Measurements from ENCODE around the gene HACD3. TPM values are rescaled to one million over a fixed set of nuclear protein-coding genes. Genes with fewer than 3 reads are reported as not detected.
A peak's percentile ranks its signal among the peaks of the same experiment; 100 is the strongest.

HACD3 gene
- 183 and 186 TPM in 2 replicates for total RNA-seq (2014; rRNA removed; shearing (Covaris generic))

DNA sequence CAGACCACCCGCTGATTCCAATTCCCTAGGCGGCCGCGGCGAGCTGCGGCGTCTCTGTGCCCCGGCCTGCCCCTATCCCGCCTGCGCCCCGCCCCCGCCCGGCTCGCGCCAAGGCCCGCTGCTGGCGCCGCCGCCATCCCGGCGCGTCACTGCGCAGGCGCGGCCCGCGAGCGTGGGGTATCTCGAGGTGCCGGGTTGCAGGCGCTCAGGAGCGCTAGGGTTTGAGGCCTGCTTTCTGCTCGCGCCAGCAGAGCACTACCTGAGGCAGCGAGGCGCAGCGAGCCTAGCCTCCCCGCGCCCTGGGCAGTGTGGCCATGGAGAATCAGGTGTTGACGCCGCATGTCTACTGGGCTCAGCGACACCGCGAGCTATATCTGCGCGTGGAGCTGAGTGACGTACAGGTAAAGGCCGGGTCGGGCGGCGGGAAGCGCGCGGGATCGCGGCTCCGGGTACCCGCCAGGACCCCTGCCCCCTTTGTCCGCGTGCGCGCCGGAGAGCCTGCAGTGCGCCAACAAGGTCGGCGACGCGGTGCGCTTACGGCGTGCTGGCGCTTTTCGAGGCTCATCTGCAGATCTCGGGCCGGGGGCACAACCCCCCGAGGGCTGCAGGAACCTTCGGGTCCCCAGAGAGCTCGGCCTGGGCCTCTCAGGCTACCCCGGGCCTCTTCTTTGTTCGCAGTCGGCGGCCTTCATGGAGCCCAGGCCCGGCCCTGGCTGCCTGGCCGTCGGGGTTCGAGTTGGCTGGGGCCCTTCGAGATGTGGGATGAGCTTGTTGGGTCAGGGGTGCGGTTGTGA is at the start of gene HACD3:
Gene HACD3 (plus strand): TSS at position 146 of the 794 bp plus-strand sequence. CDS start 169 bp downstream, at position 315.
- Histone ChIP-seq H3K9me3 (replicated peaks) (no peaks in the 10 kb centered on the region), H3K27me3 (no peaks in the 10 kb centered on the region), H3K4me3 (peak within 1 kb of the TSS; percentile 86), H3K4me1 (peaks cover 12% of the 10 kb centered on the region), H3K36me3 (peaks cover 2% of the 10 kb centered on the region; the same call in 1 of the 2 replicates), H3K27ac (peak within 1 kb of the TSS; percentile 79)
- DNase-seq: peak; percentile 92 to 93

GRCh38 chr15:65484876-65485275 is 45.4 kb upstream of the HACD3 start:
- no peaks in the 10 kb centered on the region for H3K27me3 ChIP-seq
- no peak for DNase-seq
- H3K4me1 ChIP-seq: no peaks in the 10 kb centered on the region
- no peaks in the 10 kb centered on the region for H3K9me3 ChIP-seq (replicated peaks)
- H3K4me3 ChIP-seq: no peak overlapping the region
- H3K36me3 ChIP-seq: peaks cover 57% of the 10 kb centered on the region
- no peak overlapping the region for H3K27ac ChIP-seq

GRCh38 chr15:65494076-65494475 is 36.2 kb upstream of the HACD3 start:
- DNase-seq: no peak
- Histone ChIP-seq H3K4me3 (no peak overlapping the region), H3K27me3 (no peaks in the 10 kb centered on the region), H3K27ac (no peak overlapping the region), H3K9me3 (replicated peaks) (no peaks in the 10 kb centered on the region), H3K4me1 (no peaks in the 10 kb centered on the region), H3K36me3 (peaks cover 65% of the 10 kb centered on the region)

DNA sequence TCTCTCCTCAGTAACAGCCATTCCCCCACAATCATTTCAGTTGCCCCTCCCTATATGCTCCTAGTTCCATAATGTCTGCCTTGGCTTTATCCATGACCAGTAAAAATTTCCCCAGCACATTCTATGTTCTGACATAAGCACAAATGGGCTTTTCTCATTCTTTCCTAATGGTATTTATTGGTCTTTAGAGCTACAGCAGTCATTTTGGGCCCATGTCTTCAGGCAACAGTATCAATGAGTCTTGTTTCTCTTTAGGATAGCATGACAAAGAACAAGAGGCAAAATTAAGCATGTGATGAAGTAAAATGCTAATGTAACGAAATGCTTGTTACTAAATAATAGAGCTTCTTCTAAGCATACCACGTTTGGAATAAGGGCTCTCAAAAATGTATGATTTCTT is 20.9 kb upstream of the HACD3 start:
- Histone ChIP-seq H3K4me1 (peaks cover 7% of the 10 kb centered on the region; the same call in 1 of the 2 replicates), H3K36me3 (peaks cover 69% of the 10 kb centered on the region), H3K27me3 (no peaks in the 10 kb centered on the region), H3K4me3 (no peak overlapping the region), H3K27ac (no peak overlapping the region), H3K9me3 (replicated peaks) (no peaks in the 10 kb centered on the region)
- no peak for DNase-seq

DNA sequence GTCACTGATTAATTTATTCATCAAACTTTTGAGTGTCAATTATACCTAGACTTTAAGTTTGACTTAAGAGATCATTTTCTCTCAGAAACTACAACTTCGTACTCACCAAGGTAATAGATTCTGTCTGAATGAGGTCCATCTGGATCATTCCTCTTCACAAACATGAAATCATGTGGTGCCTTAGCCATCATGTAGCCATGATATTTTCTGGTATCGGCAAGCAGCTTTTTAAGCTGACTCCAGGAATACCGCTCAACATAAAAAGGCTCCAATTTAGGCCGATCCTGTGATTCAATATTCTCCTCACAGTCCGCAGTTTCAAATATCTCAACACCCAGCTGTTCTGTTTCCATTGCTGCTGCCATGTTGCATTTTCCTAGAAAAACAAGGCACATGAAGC is 18.1 kb upstream of the HACD3 start:
- H3K4me3 ChIP-seq: no peak overlapping the region
- no peak for DNase-seq
- peaks cover 7% of the 10 kb centered on the region; the same call in 1 of the 2 replicates for H3K4me1 ChIP-seq
- peaks cover 44% of the 10 kb centered on the region for H3K36me3 ChIP-seq
- H3K9me3 ChIP-seq (replicated peaks): no peaks in the 10 kb centered on the region
- H3K27me3 ChIP-seq: no peaks in the 10 kb centered on the region
- no peak overlapping the region for H3K27ac ChIP-seq

GRCh38 chr15:65512807-65513416 is 17.4 kb upstream of the HACD3 start:
- Histone ChIP-seq H3K36me3 (peaks cover 41% of the 10 kb centered on the region), H3K4me3 (no peak overlapping the region), H3K27ac (no peak overlapping the region), H3K9me3 (replicated peaks) (no peaks in the 10 kb centered on the region), H3K4me1 (peaks cover 7% of the 10 kb centered on the region; the same call in 1 of the 2 replicates), H3K27me3 (no peaks in the 10 kb centered on the region)
- no peak for DNase-seq

DNA sequence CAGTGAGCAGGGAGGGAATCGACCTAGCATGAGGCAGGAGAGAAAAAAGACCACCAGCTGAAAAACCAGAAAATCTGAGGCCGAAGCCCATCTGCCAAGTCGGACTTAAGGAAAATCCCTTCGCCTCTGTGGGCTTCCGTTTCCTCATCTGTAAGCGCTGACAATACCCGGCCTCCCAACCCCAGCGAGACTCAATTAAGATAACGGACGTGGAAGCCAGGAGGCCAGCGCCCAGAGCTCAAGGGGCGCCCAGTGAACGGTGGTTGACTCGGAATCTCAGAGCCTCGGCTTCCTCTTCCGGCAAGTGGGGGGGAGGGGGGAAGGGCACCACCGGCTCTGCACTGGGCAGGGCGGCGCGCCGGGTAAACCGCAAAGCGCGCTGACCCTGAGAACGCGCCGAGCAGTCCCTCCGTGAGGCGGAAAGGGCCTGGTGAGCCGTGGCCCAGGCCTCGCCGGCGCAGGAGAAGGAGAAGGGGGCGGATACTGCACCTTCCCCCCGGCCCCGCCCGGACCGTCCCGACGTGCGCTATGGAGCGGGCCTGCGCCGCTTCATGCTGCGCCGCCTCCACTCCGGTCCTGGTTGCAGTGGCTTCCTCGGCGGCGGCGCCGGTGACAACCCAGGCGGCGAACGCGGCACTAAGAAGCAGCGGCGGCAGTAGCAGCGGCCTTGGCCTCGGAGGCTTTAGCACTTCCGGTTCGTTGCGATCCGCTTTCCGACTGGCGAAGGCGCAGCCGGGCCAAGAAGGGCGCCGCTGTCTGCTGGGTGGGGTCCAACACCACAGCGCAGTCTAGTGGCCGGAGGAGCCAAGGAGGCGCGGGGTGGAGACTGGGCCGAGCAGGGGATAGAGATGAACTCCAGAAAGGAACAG is 13.0 kb upstream of the HACD3 start, which contains the start of gene DPP8:
Gene DPP8 (minus strand): TSS at position 693 of the 869 bp plus-strand sequence. CDS start 5,136 bp downstream, outside the sequence.
- Histone ChIP-seq H3K9me3 (replicated peaks) (no peaks in the 10 kb centered on the region), H3K27me3 (no peaks in the 10 kb centered on the region)
- peak; percentile 95 for DNase-seq

DNA sequence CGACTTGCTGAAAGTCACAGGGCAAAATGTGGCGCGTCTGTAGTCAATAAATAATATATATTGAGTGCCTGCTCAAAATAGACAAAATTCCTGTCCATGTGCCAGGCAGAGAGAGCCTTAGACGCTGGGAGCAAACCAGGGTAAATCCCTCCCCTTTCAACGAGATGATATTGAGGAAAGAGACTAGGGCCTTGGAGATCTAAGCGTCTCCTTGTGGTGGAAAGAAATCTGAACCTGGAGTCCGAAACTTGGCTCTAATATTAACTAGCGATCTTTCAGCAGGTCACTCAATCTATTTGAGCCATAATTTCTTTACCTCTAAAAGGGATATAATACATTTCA is 12.4 kb upstream of the HACD3 start:
- Histone ChIP-seq H3K36me3 (peaks cover 7% of the 10 kb centered on the region; the same call in 1 of the 2 replicates), H3K27ac (peak overlapping the region; percentile 81; the same call in 1 of the 2 replicates), H3K27me3 (no peaks in the 10 kb centered on the region), H3K4me1 (no peaks in the 10 kb centered on the region), H3K4me3 (peak overlapping the region; percentile 93), H3K9me3 (replicated peaks) (no peaks in the 10 kb centered on the region)
- DNase-seq: no peak

More for the DNA sequence above, 13.0 kb upstream of the HACD3 start, which contains the start of gene DPP8:
- H3K36me3 ChIP-seq: peaks cover 7% of the 10 kb centered on the region; the same call in 1 of the 2 replicates
- H3K4me1 ChIP-seq: peaks cover under 1% of the 10 kb centered on the region; the same call in 1 of the 2 replicates
- peak within 1 kb of the TSS; percentile 81 for H3K27ac ChIP-seq
- peak within 1 kb of the TSS; percentile 93 for H3K4me3 ChIP-seq

DNA sequence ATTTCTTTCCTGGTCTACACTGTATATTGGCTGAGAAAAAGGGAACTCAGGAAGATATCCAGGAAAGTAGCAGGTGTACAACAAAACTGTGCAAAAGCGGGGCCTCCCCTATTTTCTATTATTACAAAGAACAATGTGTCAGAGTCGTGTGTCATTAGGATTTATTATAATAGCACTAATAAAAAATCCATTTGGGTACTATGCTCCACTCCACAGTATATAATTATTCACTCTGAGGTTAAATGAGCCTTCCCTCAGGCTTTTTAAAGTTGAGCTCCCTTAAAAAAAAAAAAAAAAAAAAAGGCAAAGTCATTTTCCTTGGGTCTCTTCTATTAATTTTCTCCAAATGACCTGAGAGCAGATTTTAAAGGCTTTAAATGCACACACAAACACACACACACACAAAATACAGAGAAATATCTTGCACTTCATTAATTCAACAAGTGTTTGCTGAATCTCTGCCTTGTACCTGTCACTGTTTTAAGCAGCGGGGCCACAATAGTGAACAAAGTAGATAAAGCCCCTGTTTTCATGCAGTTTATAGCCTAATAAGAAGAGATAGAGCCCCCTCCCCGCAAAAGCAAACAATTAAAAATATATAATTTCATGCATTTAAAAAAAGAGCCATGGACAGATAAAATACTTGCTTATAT is 11.5 kb upstream of the HACD3 start:
- Histone ChIP-seq H3K27ac (no peak overlapping the region), H3K36me3 (peaks cover 5% of the 10 kb centered on the region; the same call in 1 of the 2 replicates), H3K9me3 (replicated peaks) (no peaks in the 10 kb centered on the region), H3K27me3 (no peaks in the 10 kb centered on the region), H3K4me3 (no peak overlapping the region), H3K4me1 (no peaks in the 10 kb centered on the region)
- DNase-seq: no peak

GRCh38 chr15:65521350-65521749 is 8.9 kb upstream of the HACD3 start:
- Histone ChIP-seq H3K9me3 (replicated peaks) (no peaks in the 10 kb centered on the region), H3K27ac (no peak overlapping the region), H3K4me3 (no peak overlapping the region), H3K36me3 (no peaks in the 10 kb centered on the region), H3K27me3 (no peaks in the 10 kb centered on the region), H3K4me1 (peaks cover 13% of the 10 kb centered on the region)
- no peak for DNase-seq

DNA sequence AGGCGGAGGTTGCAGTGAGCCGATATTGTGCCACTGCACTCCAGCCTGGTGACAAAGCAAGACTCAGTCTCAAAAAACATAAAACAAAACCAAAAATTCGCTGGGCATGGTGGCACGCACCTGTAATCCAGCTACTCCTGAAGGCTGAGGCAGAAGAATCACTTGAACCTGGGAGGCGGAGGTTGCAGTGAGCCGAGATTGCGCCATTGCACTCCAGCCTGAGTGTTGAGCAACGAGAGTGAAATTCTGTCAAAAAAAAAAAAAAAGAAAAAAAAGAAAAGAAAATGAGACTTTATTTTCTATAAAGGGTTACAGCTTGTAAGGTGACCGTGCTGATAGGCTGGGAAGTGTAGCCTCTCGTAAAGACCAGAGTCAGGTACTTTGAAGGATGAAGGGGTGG is 6.0 kb upstream of the HACD3 start:
- no peaks in the 10 kb centered on the region for H3K9me3 ChIP-seq (replicated peaks)
- DNase-seq: no peak
- H3K4me1 ChIP-seq: peaks cover 13% of the 10 kb centered on the region
- H3K27ac ChIP-seq: no peak overlapping the region
- no peak overlapping the region for H3K4me3 ChIP-seq
- no peaks in the 10 kb centered on the region for H3K27me3 ChIP-seq
- no peaks in the 10 kb centered on the region for H3K36me3 ChIP-seq

GRCh38 chr15:65525622-65526021 is 4.6 kb upstream of the HACD3 start:
- no peak overlapping the region for H3K27ac ChIP-seq
- H3K36me3 ChIP-seq: no peaks in the 10 kb centered on the region
- DNase-seq: peak; percentile 53 to 74
- H3K4me1 ChIP-seq: peaks cover 13% of the 10 kb centered on the region
- H3K27me3 ChIP-seq: no peaks in the 10 kb centered on the region
- H3K9me3 ChIP-seq (replicated peaks): no peaks in the 10 kb centered on the region
- no peak overlapping the region for H3K4me3 ChIP-seq

GRCh38 chr15:65528461-65529060 is 1.7 kb upstream of the HACD3 start:
- H3K4me3 ChIP-seq: no peak overlapping the region
- no peaks in the 10 kb centered on the region for H3K9me3 ChIP-seq (replicated peaks)
- no peak overlapping the region for H3K27ac ChIP-seq
- H3K27me3 ChIP-seq: no peaks in the 10 kb centered on the region
- H3K36me3 ChIP-seq: no peaks in the 10 kb centered on the region
- peaks cover 22% of the 10 kb centered on the region for H3K4me1 ChIP-seq
- no peak for DNase-seq
